DND-41 (cell line): ENCODE measurements around the gene ALAS1.

Source experiments
- ATAC-seq: fragments of 200-7000 bp; cut with Tn5 transposase; 3 replicates; pipeline ENCODE4 v1.9.1; 2021; ENCODE audit warnings: low read depth; ENCODE audit not compliant: insufficient read depth
- DNase-seq: peaks from one replicate; pipeline ENCODE4 v3.0.0-alpha.2; 2020
- H2AFZ ChIP-seq: 2 replicates; pipeline ENCODE4 v1.6.0; 2012; ENCODE audit warnings: low read depth, low read length
- H3K27ac ChIP-seq: 2 replicates; pipeline ENCODE4 v1.5.1; 2012; ENCODE audit warnings: low read length, inconsistent platforms
- H3K27me3 ChIP-seq: fragments of 200-600 bp; sonication (generic); 2 replicates; pipeline ENCODE4 v1.6.0; 2012; ENCODE audit warnings: low read length, mild to moderate bottlenecking, inconsistent platforms; ENCODE audit not compliant: insufficient read depth, poor library complexity
- H3K36me3 ChIP-seq: 2 replicates; pipeline ENCODE4 v1.5.1; 2012; ENCODE audit warnings: low read length, inconsistent platforms; ENCODE audit not compliant: insufficient read depth
- H3K4me1 ChIP-seq: 2 replicates; pipeline ENCODE4 v1.5.1; 2012; ENCODE audit warnings: mild to moderate bottlenecking, low read length; ENCODE audit not compliant: insufficient read depth
- H3K4me2 ChIP-seq: 2 replicates; pipeline ENCODE4 v1.6.0; 2012; ENCODE audit warnings: mild to moderate bottlenecking, moderate library complexity, low read length, inconsistent platforms; ENCODE audit not compliant: insufficient read depth
- H3K4me3 ChIP-seq, 2 experiments: fragments of 200-600 bp in 1 of 2; shearing (Covaris generic) in 1 of 2; 2 replicates each; pipeline ENCODE4 v1.5.1; 2012 to 2016; ENCODE audit warnings: inconsistent platforms in 2 of 2, low read length in 2 of 2, mild to moderate bottlenecking in 2 of 2, low read depth in 1 of 2, moderate library complexity in 1 of 2
- H3K79me2 ChIP-seq: 2 replicates; pipeline ENCODE4 v1.6.0; 2012; ENCODE audit warnings: low read length, inconsistent platforms; ENCODE audit not compliant: insufficient read depth
- H3K9ac ChIP-seq: 2 replicates; pipeline ENCODE4 v1.6.0; 2012; ENCODE audit warnings: low read depth, mild to moderate bottlenecking, inconsistent platforms, low read length, moderate library complexity
- H3K9me3 ChIP-seq: 2 replicates; pipeline ENCODE4 v1.5.1; 2012; ENCODE audit warnings: low read length, moderate library complexity, mild to moderate bottlenecking, inconsistent platforms; ENCODE audit not compliant: insufficient read depth, severe bottlenecking
- H4K20me1 ChIP-seq: 2 replicates; pipeline ENCODE4 v1.6.0; 2012; ENCODE audit warnings: low read length; ENCODE audit not compliant: insufficient read depth
- CTCF ChIP-seq: IDR thresholded peaks from 2 replicates; pipeline ENCODE4 v1.5.1; 2012; ENCODE audit warnings: borderline replicate concordance, low read length, moderate library complexity, mild to moderate bottlenecking; ENCODE audit not compliant: poor library complexity, severe bottlenecking; ENCODE audit errors: extremely low read depth
- EZH2 ChIP-seq: IDR thresholded peaks from 3 replicates; pipeline ENCODE4 v1.6.1; 2012; ENCODE audit warnings: borderline replicate concordance, low read depth, mild to moderate bottlenecking, moderate library complexity, low read length, inconsistent platforms; ENCODE audit not compliant: severe bottlenecking

Gene ALAS1

GRCh38 chr3:52262447-52262846, 64.5 kb downstream of the ALAS1 start:
- H3K9ac ChIP-seq = no peak overlapping the region
- no peak for ATAC-seq
- peaks cover 8% of the 10 kb centered on the region for H3K4me1 ChIP-seq
- peaks cover 97% of the 10 kb centered on the region for H3K36me3 ChIP-seq
- peaks cover 80% of the 10 kb centered on the region for H3K79me2 ChIP-seq
- no peak overlapping the region for H3K27ac ChIP-seq
- H4K20me1 ChIP-seq = peaks cover 51% of the 10 kb centered on the region; the same call in 1 of the 2 replicates
- H3K27me3 ChIP-seq = no peaks in the 10 kb centered on the region
- H3K4me3 ChIP-seq = no peak overlapping the region
- no peak overlapping the region for H3K4me2 ChIP-seq
- H2AFZ ChIP-seq = no peak overlapping the region
- H3K9me3 ChIP-seq = no peaks in the 10 kb centered on the region
- TF ChIP-seq EZH2 (no peak), CTCF (no peak)
- DNase-seq = no peak
